T47D (cell line): ENCODE results near the gene DGAT2L6.

Source experiments
- DNase-seq, 2 experiments: peaks; one replicate each; pipeline versions ENCODE4 v3.0.0 to v3.0.0-alpha.2; 2011 to 2012; ENCODE audit warnings: low read depth in 1 of 2, low spot score in 1 of 2
- JUND ChIP-seq: IDR thresholded peaks from 2 replicates; pipeline ENCODE4 v1.6.1; 2012; ENCODE audit warnings: low read depth
- in situ Hi-C: cut with HindIII; loops from 2 replicates; pipeline ENCODE4 v1.10.0; 2016; ENCODE audit warnings: low sequenced_read_pairs, low pct_unique_long_range_greater_than_20kb

DGAT2L6 gene, protein sequence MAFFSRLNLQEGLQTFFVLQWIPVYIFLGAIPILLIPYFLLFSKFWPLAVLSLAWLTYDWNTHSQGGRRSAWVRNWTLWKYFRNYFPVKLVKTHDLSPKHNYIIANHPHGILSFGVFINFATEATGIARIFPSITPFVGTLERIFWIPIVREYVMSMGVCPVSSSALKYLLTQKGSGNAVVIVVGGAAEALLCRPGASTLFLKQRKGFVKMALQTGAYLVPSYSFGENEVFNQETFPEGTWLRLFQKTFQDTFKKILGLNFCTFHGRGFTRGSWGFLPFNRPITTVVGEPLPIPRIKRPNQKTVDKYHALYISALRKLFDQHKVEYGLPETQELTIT

DNA sequence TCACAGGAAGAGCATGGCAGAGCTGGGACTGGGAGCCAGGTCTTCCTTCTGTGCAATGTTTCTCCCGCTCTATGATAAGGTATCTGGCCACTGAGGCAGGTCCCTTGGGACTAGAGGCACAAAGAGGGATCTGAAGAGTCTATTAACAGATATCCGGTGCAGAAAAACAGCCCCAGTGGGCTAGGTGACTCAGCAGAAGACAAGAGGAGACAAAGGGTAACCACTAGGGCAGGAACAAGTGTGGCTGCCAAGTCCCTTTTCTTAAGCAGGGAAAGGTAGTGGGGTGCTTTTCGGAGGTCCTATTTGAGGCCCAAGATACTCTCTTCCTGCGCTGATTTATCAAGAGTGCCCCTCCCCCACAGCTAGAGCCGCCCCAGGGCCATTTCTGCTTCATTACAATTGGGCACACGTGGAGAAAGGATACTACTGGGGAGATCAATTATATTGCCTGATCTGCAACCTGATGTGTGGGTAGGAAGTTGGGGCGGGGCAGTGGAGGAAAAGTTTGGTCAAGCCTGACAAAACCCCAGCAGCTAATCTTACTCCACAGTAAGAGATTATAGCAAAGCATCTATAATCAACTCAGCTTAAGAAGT, at the start of gene DGAT2L6:
DGAT2L6 (plus strand) TSS at position 546 of the 596 bp plus-strand sequence. CDS start 100 bp downstream, outside the sequence.
- in situ Hi-C loops, result no loop called here
- DNase-seq, result no peak
- TF ChIP-seq JUND, result no peak

GRCh38 chrX:70128071-70128470, 49.2 kb upstream of the DGAT2L6 start:
- in situ Hi-C loops, result no loop called here
- DNase-seq, result no peak
- no peak for TF ChIP-seq JUND

GRCh38 chrX:70129816-70130215, 47.5 kb upstream of the DGAT2L6 start:
- no peak for TF ChIP-seq JUND
- in situ Hi-C loops, result no loop called here
- no peak for DNase-seq

DNA sequence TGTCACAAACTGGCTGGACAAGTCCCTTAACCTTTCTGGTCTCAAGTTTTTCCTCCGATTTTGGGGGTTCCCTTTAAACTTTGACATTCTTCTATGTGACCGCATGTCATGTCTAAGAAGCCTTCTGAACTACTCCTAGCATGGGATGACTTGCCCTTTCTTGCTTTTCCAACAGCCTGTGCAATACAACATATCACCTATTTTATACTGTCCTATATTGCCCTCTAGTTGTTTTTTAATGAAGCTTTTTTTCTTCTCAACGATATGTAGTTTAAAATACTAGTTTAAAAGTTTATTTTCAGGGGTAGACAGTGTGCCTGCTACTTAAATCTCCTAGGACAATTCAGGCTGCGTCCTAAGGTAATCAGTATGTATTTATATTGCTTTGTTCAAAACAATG, 45.1 kb upstream of the DGAT2L6 start:
- peak in 1 of 2 experiments; percentile 18 for DNase-seq
- in situ Hi-C loops, result no loop called here
- no peak for TF ChIP-seq JUND

DNA sequence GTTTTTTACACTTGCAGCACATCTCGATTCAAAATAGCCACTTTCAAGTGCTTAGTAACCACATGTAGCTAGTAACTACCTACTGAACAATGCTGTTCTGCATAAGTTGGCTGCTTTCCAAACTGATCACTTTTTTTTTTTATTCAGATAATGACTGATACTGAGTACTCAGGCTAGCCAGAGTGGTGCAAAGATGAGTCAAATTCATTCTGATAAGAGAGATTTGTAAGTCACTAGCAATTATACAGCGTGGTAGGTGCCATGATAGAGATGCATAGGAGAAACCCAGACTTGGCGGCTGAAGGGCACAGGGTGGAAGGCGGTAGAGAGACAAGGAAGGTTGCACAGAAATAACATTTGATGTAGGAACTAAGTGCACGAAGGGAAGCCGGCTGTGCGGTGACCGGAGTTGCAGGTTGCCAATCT, 44.4 kb upstream of the DGAT2L6 start:
- in situ Hi-C loops, result no loop called here
- TF ChIP-seq JUND, result no peak
- DNase-seq, result peak in 1 of 2 experiments; percentile 0

GRCh38 chrX:70133303-70134115, 43.8 kb upstream of the DGAT2L6 start, which contains the start of gene IGBP1:
Gene IGBP1 (plus strand): TSS chrX:70133447. CDS start chrX:70133948, 501 bp downstream.
- TF ChIP-seq JUND, result no peak
- in situ Hi-C loops, result no loop called here
- peak; percentile 24 to 64 for DNase-seq

DNA sequence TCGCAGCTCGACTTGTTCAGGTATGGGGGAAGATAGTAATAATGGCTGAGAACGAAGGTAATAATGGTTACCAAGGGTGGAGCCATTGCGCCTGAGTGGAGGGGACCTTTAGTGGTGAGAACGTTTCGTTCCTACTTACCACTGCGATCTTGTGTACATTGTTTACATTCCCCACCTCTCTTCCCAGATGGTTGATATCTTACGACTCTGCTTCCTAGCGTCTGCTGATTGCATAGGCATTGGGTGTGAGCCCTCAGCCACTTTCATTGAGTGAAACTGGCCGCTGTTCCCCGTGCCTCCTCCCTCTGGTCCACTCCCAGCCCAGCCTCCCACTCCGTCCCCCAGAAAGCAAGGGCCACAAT, 43.2 kb upstream of the DGAT2L6 start:
- no peak for TF ChIP-seq JUND
- in situ Hi-C loops, result no loop called here
- DNase-seq, result peak in 1 of 2 experiments; percentile 5

DNA sequence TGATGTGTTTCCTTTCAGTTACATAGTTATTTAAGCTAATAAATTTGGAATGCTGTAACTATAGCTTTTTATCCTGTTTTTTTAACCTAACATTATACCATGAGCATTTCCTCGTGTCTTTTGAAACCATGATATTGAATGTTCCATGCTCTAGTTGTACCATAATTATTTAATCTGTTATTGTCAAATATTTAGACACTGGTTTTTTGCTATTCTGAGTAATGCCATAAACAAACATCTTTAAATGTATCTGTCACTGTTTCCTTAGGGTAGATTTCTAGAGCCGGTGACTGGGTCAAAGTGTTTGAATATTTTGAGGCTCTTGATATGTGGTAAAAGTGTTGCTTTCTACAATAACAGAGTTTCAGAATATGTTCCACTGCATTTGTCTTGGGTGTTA, 38.7 kb upstream of the DGAT2L6 start:
- TF ChIP-seq JUND, result no peak

DNA sequence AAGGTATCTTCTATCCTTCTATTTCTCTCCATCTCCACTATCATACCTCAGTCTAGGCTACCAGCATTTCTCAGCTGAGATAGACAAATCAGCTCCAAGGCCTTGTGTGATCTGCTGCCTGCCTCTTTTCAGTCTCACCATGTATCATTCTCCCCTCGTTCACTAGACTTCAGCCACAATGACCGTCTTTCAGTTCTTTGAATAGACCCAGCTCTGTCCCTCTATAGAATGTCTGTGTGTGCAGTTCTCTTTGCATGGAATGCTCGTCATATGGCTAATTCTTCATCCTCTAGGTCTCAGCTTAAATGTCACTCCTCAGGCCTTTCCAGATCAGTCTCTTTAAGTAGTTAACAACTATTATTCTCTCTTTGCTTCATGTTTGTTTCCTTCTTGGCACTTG, 37.5 kb upstream of the DGAT2L6 start:
- in situ Hi-C loops, result no loop called here
- no peak for DNase-seq
- TF ChIP-seq JUND, result no peak

More for the DNA sequence above, 38.7 kb upstream of the DGAT2L6 start:
- in situ Hi-C loops, result no loop called here
- no peak for DNase-seq

DNA sequence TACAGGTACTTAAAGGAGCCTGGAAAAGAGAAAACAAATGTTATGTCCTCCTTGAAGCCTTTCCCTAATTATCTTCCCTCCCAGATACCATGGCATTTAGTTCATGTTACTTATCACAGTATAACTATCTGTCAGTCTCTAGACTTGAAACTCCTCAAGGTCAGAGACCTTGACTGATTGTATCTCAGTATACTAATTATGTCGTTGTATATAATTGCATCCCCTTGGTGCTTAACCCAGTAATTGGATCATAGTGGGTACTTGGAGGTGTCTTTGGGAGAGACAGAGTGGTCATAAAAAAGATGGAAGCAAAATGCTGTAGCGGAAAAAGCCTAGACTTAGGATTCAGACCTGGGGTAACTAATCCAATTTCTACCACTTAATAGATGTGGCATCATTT, 35.9 kb upstream of the DGAT2L6 start:
- in situ Hi-C loops, result no loop called here

DNA sequence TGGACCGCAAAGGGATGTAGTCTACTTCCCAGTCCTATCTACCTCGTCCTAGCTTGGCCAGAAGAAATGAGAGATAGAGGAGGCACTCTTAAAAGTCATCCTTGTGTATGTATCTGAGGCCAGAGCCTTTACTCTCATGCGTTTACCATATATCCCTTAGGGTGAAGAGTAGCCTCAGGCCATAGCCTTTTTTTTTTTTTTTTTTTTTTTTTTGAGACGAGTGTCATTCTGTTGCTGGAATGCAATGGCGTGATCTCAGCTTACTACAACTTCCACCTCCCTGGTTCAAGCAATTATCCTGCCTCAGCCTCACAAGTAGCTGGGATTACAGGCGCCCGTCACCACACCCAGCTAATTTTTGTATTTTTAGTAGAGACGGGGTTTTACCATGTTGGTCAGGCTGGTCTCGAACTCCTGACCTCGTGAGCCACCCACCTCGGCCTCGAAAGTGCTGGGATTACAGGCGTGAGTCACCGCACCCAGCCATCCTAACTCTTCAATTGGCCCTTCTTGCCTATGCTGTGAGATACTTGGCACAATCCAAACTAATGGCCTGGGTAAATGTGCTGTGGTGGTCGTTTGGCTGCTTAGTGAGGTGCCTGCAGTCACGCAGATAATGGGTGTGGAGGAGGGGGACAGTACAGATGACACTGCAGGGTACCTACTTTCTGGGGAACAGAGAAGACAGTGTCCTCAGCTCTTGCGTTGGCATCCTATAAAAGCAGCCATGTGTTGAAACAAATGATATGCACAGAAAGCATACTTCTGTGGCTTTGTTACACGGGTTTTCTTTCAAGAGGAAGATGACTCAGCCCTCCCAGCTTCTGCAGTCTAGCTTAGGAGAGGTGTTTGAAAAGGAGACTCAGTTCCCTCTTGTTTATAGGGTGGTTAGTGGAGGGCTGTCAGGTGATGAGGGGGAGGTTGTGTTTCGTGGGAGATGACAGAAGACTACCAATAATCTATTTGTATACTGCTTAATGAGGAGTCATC, 10.4 kb upstream of the DGAT2L6 start:
- no peak for DNase-seq
- in situ Hi-C loops, result no loop called here

More for the DNA sequence above, 35.9 kb upstream of the DGAT2L6 start:
- no peak for TF ChIP-seq JUND
- DNase-seq, result no peak

More for the DNA sequence above, 10.4 kb upstream of the DGAT2L6 start:
- no peak for TF ChIP-seq JUND
